Measurements from ENCODE around the gene MXI1. TPM values are rescaled to one million over a fixed set of nuclear protein-coding genes. Genes with fewer than 3 reads are reported as not detected.

Gene MXI1
- total RNA-seq, 1 donor from 2014 or later: 12.1 TPM

DNA sequence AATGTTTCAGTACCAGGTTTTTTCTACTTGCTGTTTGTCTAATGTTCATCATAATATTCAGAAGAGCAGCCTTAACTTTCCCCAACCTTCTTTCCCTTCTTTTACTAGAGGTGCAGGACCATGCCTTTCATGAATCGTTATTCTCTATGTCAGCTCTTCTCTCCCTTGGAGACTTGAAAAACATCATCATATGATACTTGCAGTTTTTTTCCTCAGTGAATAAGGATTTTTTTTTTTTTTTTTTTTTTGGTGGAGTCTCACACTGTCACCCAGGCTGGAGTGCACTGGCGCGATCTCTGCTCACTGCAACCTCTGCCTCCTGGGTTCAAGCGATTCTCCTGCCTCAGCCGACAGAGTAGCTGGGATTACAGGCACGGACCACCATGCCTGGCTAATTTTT lies 67.2 kb downstream of the MXI1 start:
- no peak for DNase-seq (ENCODE audit: low read depth in 2 of 2)

DNA sequence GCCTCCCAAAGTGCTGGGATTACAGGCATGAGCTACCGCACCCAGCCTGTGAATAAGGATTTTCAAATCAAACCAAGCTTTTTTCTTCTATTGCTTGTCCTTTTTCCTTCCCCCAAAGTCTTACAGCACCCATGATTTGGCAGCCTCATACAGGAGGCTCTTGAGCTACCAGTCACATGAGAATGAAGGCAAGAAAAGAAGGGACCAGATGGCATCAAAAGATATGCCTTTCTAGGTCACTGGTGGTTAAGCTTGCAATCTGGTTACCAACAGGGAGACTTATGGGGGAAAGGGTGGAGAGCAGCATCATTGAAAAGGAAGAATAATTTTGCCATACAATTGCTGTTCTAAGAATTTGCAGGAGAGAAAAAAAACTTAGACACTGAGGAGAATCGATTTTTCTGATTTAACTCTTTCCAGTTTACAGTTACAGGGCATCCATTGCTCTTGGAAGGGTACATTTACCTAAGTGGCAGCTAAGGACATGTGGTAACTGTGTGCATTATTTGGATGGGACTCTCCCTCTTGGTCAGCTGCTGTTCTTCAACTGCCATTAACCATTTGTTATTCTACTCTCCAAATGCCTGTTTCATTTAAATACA lies 67.8 kb downstream of the MXI1 start:
- DNase-seq (ENCODE audit: low read depth in 2 of 2): no peak

DNA sequence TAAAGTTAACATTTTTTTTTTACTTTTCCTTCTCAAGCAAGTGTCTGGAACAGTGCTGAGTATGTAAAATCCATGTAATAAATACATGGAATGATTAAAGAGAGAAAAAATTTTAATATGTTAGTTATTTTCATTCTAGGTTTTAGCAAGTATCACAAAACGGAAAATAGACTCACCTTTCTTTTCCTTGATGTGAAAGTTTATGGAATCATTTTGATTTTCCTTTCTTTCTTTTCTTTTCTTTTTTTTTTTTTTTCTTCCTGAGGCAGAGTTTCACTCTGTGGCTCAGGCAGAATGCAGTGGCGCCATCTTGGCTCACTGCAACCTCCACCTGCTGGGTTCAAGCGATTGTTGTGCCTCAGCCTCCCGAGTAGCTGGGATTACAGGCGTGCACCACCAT lies 69.2 kb downstream of the MXI1 start:
- no peak for DNase-seq (ENCODE audit: low read depth in 2 of 2)

DNA sequence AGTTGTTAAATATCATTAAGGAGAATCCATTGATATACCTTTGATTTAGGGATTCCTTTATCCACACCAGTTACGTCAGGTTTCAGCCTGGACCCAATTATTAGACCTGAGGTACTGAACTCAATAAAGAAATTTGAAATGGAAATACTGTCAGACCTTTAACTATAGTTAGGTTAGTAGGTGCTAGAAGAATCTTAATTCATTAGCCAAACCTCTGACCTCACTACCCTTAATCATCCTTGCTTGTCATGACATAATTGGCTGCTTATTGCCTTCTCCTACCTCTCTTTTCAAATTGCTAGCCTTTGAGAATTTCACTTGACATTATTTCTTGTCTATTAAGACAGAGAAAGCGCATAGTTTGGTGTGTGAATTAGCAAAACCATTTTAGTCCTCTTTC lies 70.2 kb downstream of the MXI1 start:
- DNase-seq (ENCODE audit: low read depth in 2 of 2): no peak

DNA sequence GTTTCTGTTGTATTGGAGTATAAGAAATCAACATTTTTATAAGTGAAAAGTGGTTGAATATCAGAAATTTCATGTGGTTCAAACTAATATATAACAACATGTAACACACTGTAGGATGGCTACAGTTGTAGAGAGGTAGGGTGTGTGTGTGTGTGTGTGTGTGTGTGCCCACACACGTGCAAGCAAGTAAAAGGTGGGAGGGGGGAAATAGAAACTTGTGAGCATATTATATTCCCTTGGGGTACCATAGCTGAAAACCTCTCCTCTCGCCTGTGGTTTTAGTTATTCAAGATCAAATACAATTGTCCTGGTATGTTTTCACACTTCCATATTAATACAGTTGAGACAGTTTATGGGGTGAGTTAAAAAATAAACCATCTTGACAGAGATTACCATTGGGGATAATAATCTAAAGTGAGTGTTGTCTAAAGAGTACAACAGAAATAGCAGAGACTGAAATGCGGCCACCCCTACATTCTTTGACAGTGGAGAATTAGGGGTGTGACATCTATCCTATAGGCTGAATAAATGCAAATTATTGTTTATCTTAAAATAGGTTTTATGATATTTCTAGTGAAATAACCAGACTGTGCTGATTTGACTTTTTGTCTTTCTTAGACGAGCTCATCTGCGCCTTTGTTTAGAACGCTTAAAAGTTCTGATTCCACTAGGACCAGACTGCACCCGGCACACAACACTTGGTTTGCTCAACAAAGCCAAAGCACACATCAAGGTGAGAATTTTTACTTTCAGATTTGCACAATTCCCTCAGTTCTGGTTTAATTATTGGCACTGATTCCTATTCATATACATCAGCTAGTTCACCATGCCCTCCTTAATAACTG lies 71.4 kb downstream of the MXI1 start:
- DNase-seq (ENCODE audit: low read depth in 2 of 2): no peak

DNA sequence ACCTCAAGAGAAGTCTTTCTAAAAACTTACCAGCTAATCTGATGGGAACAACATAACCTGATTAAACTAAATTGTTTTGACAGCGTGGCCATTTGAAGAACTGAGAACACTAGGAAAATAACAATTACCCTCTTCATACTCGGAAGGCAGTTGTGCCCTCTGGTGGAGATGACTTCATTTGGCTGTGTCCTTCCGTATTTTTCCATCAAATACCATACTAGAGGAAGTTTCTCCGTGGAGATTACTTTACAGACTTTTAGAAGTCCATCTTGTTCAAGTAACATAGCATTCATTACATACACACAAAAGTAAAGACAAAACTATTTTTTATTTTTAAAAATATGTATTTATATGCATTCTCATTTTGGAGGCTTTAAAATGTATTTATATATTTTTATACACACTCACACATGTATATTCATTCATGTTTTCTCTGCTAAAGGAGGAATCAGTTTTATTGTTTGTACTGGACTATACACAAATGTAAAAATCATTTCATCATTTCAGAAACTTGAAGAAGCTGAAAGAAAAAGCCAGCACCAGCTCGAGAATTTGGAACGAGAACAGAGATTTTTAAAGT lies 72.1 kb downstream of the MXI1 start:
- DNase-seq (ENCODE audit: low read depth in 2 of 2): peak; percentile 71 to 81

DNA sequence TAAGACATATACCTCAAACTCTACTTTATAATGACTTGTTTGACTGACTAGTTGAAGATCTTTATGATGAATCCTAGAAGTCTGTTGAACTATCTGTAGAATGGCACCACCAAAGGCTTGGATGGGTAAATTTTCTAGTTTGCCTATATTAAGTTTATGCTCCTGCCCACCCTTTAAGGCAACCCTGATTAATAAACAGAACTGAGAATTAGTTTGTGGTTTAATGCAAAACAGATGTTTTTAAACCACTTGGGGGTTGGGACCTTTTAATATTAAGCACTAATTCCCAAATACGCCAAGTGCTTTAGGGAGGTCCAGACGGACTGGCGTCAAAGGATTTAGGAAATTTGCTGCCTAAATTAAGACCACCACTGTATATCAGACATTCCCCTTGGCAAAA lies 76.9 kb downstream of the MXI1 start:
- no peak for DNase-seq (ENCODE audit: low read depth in 2 of 2)

DNA sequence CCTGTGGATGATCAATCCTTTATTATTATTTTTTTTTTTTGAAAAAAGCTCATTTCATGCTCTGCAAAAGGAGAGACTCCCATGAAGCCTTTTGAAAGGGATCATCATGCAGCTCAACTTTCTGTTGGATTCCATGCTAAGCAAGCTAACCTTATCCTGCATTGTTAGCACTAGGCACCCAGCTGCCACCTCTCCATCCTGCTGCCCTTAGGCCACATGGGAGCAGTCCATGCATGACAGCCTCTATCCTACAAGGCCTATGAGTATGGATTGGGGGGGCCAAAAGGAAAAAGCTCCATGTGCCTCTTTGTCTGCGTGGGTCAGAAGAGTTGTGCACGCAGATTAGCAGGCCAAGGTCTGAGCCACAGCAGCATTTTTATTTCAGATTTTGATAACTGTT lies 78.1 kb downstream of the MXI1 start:
- DNase-seq (ENCODE audit: low read depth in 2 of 2): no peak

DNA sequence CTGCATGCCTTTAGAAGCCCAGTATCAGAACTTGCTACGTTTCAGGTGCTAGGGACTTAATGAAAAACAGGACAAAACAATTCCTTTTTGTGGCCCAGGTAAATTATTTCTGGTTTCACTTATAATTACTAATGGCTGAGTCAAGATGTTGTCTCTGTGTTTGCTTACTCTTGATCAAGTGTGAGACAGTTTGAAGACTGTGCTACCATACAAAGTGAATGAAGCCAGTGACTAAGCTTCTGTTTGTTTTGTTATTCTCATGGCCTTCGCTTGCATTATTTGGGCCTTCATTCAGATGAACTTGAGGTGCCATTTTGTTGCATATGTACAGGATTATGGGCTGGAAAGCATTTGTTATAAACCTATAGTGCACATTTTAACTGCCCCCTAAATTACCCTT lies 79.4 kb downstream of the MXI1 start:
- no peak for DNase-seq (ENCODE audit: low read depth in 2 of 2)

DNA sequence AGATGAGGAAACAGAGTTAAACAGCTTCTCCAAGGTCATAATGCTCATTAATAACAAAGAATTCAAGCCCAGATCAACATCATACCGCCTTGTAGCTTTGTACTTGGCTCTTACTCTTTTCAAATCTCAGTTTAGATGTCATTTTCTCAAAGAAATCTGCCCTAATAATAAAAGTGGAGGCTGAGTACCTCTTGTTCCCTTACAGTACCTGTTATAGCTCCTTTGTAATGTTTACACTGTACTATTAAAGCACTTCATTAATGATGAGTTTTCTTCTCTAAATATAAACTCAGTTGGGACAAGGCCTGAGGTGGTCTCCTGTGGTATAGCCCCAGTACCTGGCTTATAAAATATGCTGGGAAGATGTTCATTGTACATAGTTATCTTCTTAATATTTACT lies 89.6 kb downstream of the MXI1 start:
- DNase-seq (ENCODE audit: low read depth in 2 of 2): no peak

DNA sequence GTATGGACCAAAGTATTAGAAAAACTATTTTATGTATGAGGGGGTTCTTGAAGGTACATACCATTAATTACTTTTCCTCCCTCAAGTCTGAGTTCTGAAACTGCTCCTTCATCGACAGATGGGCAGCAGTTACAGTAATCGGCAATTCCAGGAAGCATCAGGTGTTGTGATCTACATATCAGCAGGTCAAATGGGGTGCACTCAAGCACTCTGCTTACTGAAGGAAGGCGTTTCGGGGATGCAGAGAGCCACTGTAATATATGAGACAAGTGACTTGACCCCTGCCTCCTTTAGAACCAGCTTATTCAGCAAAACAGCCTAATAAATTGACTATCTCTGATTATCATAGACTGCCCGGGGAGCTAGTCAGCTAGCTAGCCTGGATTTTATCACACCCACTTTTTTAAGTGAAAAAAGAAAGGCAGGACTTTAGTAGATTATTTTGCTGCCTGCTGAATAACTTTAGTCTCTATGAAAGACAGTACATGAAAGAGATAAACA lies 93.1 kb downstream of the MXI1 start:
- DNase-seq (ENCODE audit: low read depth in 2 of 2): no peak

DNA sequence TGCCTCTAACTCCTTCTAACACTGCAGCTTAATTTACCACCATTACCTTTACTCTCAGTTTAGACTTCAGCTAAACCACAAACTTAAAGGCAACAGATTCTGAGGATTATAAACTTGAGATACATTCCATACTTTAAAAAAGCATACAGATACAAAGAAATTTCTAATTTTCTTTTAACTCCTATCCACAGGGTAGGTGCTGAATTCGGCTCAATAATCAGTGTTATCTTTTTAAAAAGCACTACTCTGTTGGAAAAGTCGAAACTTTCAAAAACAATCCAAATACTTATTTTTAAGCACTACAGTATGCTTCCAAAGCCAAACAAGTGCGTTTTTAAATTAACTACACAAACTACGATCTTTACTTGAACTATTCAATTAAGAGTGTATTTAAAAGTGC lies 96.3 kb downstream of the MXI1 start:
- DNase-seq (ENCODE audit: low read depth in 2 of 2): no peak

DNA sequence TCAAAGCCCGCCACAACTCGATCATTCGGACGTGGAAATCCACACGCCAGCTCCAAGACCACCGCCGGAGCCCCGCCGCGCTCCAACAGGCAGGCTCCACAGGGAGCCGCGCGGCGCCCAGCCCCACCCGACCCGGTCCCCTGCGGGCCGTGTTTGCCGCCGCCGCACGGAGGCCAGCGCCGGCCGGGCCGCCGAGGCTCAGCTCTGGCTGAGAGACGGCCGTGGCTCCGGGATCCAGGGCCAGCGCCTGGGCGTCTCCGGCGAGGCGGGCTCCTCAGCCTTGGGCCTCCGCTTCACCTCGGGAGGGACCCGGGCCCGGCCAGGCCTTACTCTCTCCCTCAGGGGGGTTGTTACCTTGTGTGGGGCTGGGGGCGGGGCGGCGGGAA lies 97.0 kb downstream of the MXI1 start:
- peak; percentile 29 to 51 for DNase-seq (ENCODE audit: low read depth in 2 of 2)

DNA sequence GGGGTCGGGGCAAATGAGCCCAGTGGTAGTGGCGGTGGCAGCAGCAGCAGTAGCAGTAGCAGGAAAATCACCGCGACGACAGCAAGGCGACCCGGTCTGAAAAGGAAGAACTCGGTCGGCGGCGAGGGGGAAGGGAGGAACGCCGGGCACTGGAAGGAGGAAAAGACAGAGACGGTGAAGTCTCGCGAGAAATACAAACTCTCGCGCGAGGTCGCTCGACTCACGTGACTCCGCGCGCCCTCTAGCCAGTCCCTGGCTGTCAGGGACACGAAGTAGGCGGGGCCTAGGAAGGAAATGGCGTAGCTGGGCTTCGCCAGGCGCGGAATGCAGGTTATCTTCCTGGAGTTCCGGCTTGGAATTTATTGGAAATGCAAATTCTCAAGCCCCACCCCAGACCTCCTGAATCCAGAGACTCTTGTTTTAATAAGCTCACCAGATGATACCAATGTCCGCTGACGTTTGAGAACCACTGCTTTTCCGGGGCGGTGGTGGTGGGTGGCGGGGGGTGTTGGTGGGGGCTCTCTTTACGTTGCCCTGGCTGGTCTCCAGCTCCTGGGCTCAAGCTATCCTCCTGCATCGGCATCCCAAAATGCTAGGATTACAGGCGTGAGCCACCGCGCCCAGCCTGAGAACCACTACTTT lies 97.5 kb downstream of the MXI1 start, which contains the start of gene SMNDC1:
SMNDC1 (minus strand) TSS at position 141 of the 642 bp plus-strand sequence. CDS start 1,333 bp downstream, outside the sequence.
- DNase-seq (ENCODE audit: low read depth in 2 of 2): peak; percentile 98 to 99

DNA sequence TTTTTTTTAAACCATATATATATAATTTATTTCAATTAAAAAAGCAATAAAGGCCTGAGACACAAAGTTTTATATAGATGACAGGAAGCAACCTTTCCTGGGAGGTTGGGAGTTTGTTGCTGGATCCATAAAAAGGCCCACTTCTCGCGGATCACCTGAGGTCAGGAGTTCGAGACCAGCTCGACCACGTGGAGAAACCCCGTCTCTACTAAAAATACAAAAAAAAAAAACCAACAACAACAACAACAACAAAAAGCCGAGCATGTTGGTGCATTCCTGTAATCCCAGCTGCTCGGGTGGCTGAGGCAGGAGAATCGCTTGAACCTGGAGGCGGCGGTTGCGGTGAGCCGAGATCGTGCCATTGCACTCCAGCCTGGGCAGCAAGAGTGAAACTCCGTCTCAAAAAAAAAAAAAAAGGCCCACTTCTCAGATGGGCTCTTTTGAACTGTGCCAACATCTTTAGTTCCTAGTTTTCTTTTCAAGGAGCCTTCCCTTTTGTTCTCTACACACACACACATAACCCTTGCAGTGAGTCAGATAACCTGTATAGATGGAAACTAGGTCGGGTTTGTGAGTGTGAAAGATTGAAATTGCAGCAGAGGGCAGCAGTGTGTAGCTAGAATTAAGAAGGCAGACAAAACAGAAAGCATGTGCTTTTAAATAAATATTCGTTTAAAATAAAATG lies 98.5 kb downstream of the MXI1 start:
- DNase-seq (ENCODE audit: low read depth in 2 of 2): peak; percentile 94 to 96

DNA sequence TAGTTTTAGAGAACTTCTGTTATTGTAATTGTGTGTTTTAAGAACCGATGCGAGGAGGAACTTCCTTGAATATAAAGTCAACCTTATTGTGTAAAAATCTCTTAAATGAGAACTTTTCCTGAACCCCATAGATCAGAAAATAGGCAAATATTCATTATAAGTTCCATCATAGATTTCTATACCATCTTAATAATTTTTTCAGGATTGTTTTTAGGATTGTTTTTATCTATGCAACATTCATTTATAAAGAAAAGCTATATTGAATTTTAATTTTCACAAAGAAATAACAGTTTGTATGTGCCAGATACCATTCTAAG lies 99.0 kb downstream of the MXI1 start:
- no peak for DNase-seq (ENCODE audit: low read depth in 2 of 2)

DNA sequence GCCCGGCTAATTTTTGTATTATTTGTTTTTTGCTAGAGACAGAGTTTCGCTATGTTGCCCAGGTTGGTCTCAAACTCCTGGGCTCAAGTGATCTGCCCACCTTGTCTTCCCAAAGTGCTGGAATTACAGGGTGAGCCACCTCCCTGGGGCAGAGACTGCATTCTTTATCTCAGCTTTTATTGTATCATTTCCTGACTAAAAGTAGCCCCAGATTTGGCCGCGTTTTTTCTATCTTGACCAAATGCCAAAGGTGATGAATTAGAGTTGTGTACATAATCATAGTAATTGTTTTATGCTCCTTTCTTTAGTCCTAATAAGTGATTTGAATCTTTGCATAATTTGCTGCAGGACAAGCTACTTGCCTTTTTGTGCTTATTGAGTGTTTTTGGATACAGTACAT lies 100.4 kb downstream of the MXI1 start:
- DNase-seq (ENCODE audit: low read depth in 2 of 2): peak; percentile 44 to 48

DNA sequence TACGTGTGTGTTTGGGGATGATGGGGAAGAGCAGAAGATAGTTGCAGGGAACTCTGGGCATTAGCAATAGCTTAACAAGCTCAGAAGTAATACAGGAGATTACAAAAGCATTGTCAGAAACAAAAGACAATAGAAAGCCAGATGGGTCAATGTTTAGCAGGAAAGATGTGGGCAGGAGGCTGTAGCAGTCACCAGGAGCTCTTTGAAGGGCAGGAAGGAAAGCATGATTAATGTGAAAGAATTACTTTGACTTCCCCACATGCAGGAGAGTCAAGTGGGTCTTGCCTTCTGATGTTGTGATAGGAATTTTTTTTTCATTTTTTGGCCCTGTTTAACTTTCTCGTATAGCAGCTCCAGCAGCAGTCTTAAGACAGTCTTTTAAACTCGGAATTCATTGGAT lies 103.3 kb downstream of the MXI1 start:
- peak; percentile 65 to 93 for DNase-seq (ENCODE audit: low read depth in 2 of 2)

DNA sequence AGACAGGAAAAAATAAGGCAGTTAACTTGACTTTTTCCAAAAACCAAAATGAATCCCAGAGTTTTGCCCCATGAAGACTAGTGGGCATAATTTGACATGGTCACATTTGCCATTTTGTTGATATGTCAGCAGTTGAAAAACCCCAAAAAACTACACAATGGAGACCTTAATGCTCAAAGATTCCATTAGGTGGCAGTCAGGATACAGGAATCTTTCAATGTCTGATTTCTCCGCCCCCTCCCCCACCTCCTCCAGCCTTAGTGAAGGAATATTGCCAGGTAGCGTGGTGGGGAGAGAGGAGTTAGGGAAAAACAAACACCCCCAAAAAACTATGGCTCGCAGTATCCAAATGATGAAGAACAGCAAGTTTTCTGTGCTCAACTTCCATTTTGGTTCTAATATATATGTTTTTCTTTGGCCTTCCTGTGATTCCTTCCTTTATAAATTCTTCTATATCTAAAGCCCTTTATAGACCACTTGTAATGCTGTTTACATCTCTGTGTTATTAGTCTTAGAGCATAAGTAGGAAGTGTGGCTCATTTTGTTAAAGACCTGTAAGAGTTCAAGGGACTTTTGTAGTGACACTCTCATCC lies 104.0 kb downstream of the MXI1 start:
- DNase-seq (ENCODE audit: low read depth in 2 of 2): peak; percentile 69 to 75

DNA sequence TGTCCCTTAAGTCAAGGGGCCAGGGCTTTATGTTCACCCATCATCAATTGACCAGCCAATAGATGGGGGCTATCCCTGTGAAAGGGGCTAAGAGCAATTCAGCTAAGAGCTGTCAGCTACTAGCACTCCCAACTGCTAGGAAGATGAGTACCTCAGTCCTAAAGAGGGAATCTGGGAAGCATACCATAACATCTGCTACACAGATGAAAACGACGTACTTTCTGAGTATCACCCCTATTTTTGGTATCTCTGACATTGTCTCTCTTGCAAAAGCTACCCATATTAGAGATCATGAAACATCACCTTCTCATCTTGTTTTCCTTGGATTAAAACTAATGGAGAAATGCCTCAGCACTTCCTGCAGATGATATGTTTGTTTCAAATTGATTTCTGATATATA lies 104.8 kb downstream of the MXI1 start:
- DNase-seq (ENCODE audit: low read depth in 2 of 2): no peak

DNA sequence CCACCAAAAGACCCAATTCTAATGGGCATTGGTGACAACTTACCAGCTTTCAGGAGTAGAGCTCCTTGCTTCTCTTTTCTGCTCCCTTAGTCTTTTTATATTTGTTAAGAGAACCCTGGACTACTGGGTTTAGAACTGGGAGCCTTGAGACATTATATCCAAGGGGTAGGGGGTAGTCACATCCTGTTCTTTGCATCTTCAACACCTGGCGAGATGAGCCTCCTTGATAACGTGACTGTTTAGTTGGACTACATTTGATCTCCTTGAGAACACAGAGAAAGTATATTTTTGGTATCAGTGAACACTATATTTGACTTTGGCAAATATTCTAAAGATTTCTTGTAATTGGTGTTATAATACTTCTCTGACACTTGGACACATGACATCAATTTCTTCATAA lies 106.3 kb downstream of the MXI1 start:
- no peak for DNase-seq (ENCODE audit: low read depth in 2 of 2)

Measured in lung microvascular endothelial cell (primary cell).